Hair follicular keratinocyte (primary cell): Measurements from ENCODE around the gene NEU2. TPM values are rescaled to one million over a fixed set of nuclear protein-coding genes. Genes with fewer than 3 reads are reported as not detected.

Experiments
- total RNA-seq: library from RNA; depleted of rRNA; stranded (reverse); fragments of >200 nt; gene quantifications from 2 replicates; pipeline ENCODE4 v1.2.3, GENCODE V29; 2015

Gene NEU2
- not detected in 2 replicates for total RNA-seq

GRCh38 chr2:233032551-233033320 is at the start of gene NEU2:
TSS of gene NEU2 (plus strand) at chr2:233032672. CDS start at chr2:233032672, 0 bp downstream.

GRCh38 chr2:233013027-233013461 is 19.4 kb upstream of the NEU2 start, which contains the start of gene NGEF:
TSS of gene NGEF (minus strand) at chr2:233013256. CDS start at chr2:232974890, 38,366 bp downstream.

GRCh38 chr2:233059797-233060500 is 27.5 kb downstream of the NEU2 start, which contains the start of gene INPP5D:
TSS of gene INPP5D (plus strand) at chr2:233060342. CDS start at chr2:233060479, 137 bp downstream.

Other genes starting within 250 kb of the NEU2 start
- 0.04 and 1.2 TPM in 2 replicates for gene SNORC, start 162.4 kb upstream of the NEU2 start, total RNA-seq
- gene NGEF, start 19.4 kb upstream of the NEU2 start, total RNA-seq: 0.04 and 0.16 TPM in 2 replicates
- gene INPP5D, start 27.7 kb downstream of the NEU2 start, total RNA-seq: 21.6 and 27.3 TPM in 2 replicates
- gene ATG16L1, start 219.0 kb downstream of the NEU2 start, total RNA-seq: 16.6 and 27.1 TPM in 2 replicates